Neural cell (in vitro differentiated cells): ENCODE data around the gene MYLK3. TPM values are rescaled to one million over a fixed set of nuclear protein-coding genes. Genes with fewer than 3 reads are reported as not detected.

ENCODE experiments used
- H2AFZ ChIP-seq: fragments of 200-600, 300-800 bp; sonication (generic), shearing (Covaris generic); 2 replicates; pipeline ENCODE4 v1.6.0; 2014; ENCODE audit warnings: low read depth, mild to moderate bottlenecking, antibody characterized with exemption, low read length, moderate library complexity
- H3F3A ChIP-seq: fragments of 200-600 bp; shearing (Covaris generic); 2 replicates; pipeline ENCODE4 v1.6.1; 2016; ENCODE audit warnings: mild to moderate bottlenecking, moderate library complexity, mixed read lengths, antibody characterized with exemption, low read length; ENCODE audit not compliant: insufficient read depth, poor library complexity, severe bottlenecking
- H3K27ac ChIP-seq: fragments of 200-600, 300-800 bp; sonication (generic), shearing (Covaris generic); 2 replicates; pipeline ENCODE4 v1.5.1; 2014; ENCODE audit warnings: mild to moderate bottlenecking, low read length, moderate library complexity
- H3K27me3 ChIP-seq: fragments of 300-800, 200-600 bp; sonication (generic), shearing (Covaris generic); 2 replicates; pipeline ENCODE4 v1.6.0; 2014; ENCODE audit warnings: mild to moderate bottlenecking, low read depth, low read length, moderate library complexity; ENCODE audit not compliant: insufficient read depth
- H3K36me3 ChIP-seq: fragments of 300-800, 200-600 bp; sonication (generic), shearing (Covaris generic); 2 replicates; pipeline ENCODE4 v1.5.1; 2014; ENCODE audit warnings: mild to moderate bottlenecking, antibody characterized with exemption, low read length, moderate library complexity; ENCODE audit not compliant: insufficient read depth
- H3K4me2 ChIP-seq: fragments of 300-800, 200-600 bp; sonication (generic), shearing (Covaris generic); 2 replicates; pipeline ENCODE4 v1.6.0; 2014; ENCODE audit warnings: mild to moderate bottlenecking, low read length
- H3K4me3 ChIP-seq: fragments of 300-800, 200-600 bp; sonication (generic), shearing (Covaris generic); 2 replicates; pipeline ENCODE4 v1.5.1; 2014; ENCODE audit warnings: mild to moderate bottlenecking, low read length, moderate library complexity
- H3K79me2 ChIP-seq: fragments of 200-600 bp; shearing (Covaris generic); replicated peaks from 2 replicates; pipeline ENCODE4 v1.6.0; 2014; ENCODE audit warnings: mild to moderate bottlenecking, low read length, moderate library complexity; ENCODE audit not compliant: insufficient read depth
- H3K9ac ChIP-seq: fragments of 300-800, 200-600 bp; sonication (generic), shearing (Covaris generic); 2 replicates; pipeline ENCODE4 v1.6.1; 2016; ENCODE audit warnings: mild to moderate bottlenecking, low read length, mixed read lengths
- H3K9me2 ChIP-seq: fragments of 200-600 bp; shearing (Covaris generic); 2 replicates; pipeline ENCODE4 v1.6.1; 2016; ENCODE audit warnings: mild to moderate bottlenecking, low read length, mixed read lengths; ENCODE audit not compliant: insufficient read depth
- H3K9me3 ChIP-seq: fragments of 200-600, 300-800 bp; sonication (generic), shearing (Covaris generic); 2 replicates; pipeline ENCODE4 v1.6.1; 2016; ENCODE audit warnings: mild to moderate bottlenecking, mixed run types, low read length, moderate library complexity, mixed read lengths
- H4K20me1 ChIP-seq: fragments of 200-600 bp; shearing (Covaris generic); 2 replicates; pipeline ENCODE4 v1.6.1; 2016; ENCODE audit warnings: mild to moderate bottlenecking, mixed run types; ENCODE audit not compliant: insufficient read depth
- CTCF ChIP-seq: fragments of 450-650 bp; IDR thresholded peaks from 2 replicates; pipeline ENCODE4 v1.5.1; 2014; ENCODE audit warnings: antibody characterized with exemption, mild to moderate bottlenecking, moderate library complexity; ENCODE audit not compliant: poor library complexity, severe bottlenecking
- EP300 ChIP-seq: fragments of 450-650 bp; conservative IDR thresholded peaks from 2 replicates; pipeline ENCODE4 v1.6.1; 2014; ENCODE audit warnings: antibody characterized with exemption, mild to moderate bottlenecking, moderate library complexity; ENCODE audit not compliant: poor library complexity, severe bottlenecking
- EZH2 ChIP-seq: fragments of 200-600, 300-800 bp; shearing (Covaris generic), sonication (generic); IDR thresholded peaks from 2 replicates; pipeline ENCODE4 v1.6.1; 2014; ENCODE audit warnings: antibody characterized with exemption, low read length, borderline replicate concordance, mild to moderate bottlenecking; ENCODE audit not compliant: insufficient read depth, poor library complexity, severe bottlenecking
- MXI1 ChIP-seq: fragments of 450-650 bp; conservative IDR thresholded peaks from 2 replicates; pipeline ENCODE4 v1.6.1; 2014; ENCODE audit warnings: antibody characterized with exemption, mild to moderate bottlenecking; ENCODE audit not compliant: poor library complexity, severe bottlenecking
- POLR2AphosphoS5 ChIP-seq: IDR thresholded peaks from 2 replicates; pipeline ENCODE4 v1.6.1; 2012
- RAD21 ChIP-seq: fragments of 450-650 bp; conservative IDR thresholded peaks from 2 replicates; pipeline ENCODE4 v1.6.1; 2014; ENCODE audit warnings: antibody characterized with exemption, mild to moderate bottlenecking, moderate library complexity
- REST ChIP-seq: IDR thresholded peaks from 2 replicates; pipeline ENCODE4 v1.6.1; 2012; ENCODE audit warnings: borderline replicate concordance
- SMC3 ChIP-seq: fragments of 450-650 bp; conservative IDR thresholded peaks from 2 replicates; pipeline ENCODE4 v1.6.1; 2014; ENCODE audit warnings: antibody characterized with exemption, mild to moderate bottlenecking, moderate library complexity; ENCODE audit not compliant: poor library complexity
- TAF1 ChIP-seq: IDR thresholded peaks from 2 replicates; pipeline ENCODE4 v1.6.1; 2012; ENCODE audit warnings: low read depth
- polyA plus RNA-seq: library from polyadenylated mRNA; depleted of rRNA; stranded (reverse); fragments of >200 nt; gene quantifications from 2 replicates; pipeline ENCODE4 v1.2.3, GENCODE V29; 2014

The MYLK3 gene
- polyA plus RNA-seq, 1 donor from 2014 or later: 0.07 TPM

- no peaks in the 10 kb centered on the region for H3K9me3 ChIP-seq
- H3K27ac ChIP-seq: no peak overlapping the region
- no peak overlapping the region for H3K4me3 ChIP-seq
- no peak overlapping the region for H3K4me2 ChIP-seq
- no peaks in the 10 kb centered on the region for H3K27me3 ChIP-seq
- H3F3A ChIP-seq: no peaks in the 10 kb centered on the region
- no peak overlapping the region for H2AFZ ChIP-seq
- no peaks in the 10 kb centered on the region for H3K36me3 ChIP-seq
- no peaks in the 10 kb centered on the region for H3K9me2 ChIP-seq
- no peak for TF ChIP-seq EZH2
- no peak for TF ChIP-seq CTCF
- TF ChIP-seq SMC3: no peak
- TF ChIP-seq TAF1: no peak
- TF ChIP-seq MXI1: no peak
- TF ChIP-seq RAD21: no peak
- no peak for TF ChIP-seq EP300
- TF ChIP-seq POLR2AphosphoS5: no peak
- no peak for TF ChIP-seq REST
- H3K9ac ChIP-seq: no peak overlapping the region
- H4K20me1 ChIP-seq: no peaks in the 10 kb centered on the region
- no peaks in the 10 kb centered on the region for H3K79me2 ChIP-seq
Observed at GRCh38 chr16:46768809-46769208, 20.7 kb upstream of the MYLK3 start.

- no peaks in the 10 kb centered on the region for H3F3A ChIP-seq
- H3K9ac ChIP-seq: no peak overlapping the region
- no peaks in the 10 kb centered on the region for H3K9me3 ChIP-seq
- no peak overlapping the region for H3K4me3 ChIP-seq
- TF ChIP-seq MXI1 (no peak), EZH2 (no peak), REST (no peak), POLR2AphosphoS5 (no peak)
- no peak overlapping the region for H2AFZ ChIP-seq
- H3K36me3 ChIP-seq: no peaks in the 10 kb centered on the region
- no peaks in the 10 kb centered on the region for H3K79me2 ChIP-seq
- no peak overlapping the region for H3K27ac ChIP-seq
- no peak overlapping the region for H3K4me2 ChIP-seq
- no peaks in the 10 kb centered on the region for H3K27me3 ChIP-seq
- H4K20me1 ChIP-seq: no peaks in the 10 kb centered on the region
- H3K9me2 ChIP-seq: no peaks in the 10 kb centered on the region
Observed at GRCh38 chr16:46765050-46765449, 16.9 kb upstream of the MYLK3 start.
